Psoas muscle (tissue), 8 donors: ENCODE results near the gene MOCS2. TPM values are rescaled to one million over a fixed set of nuclear protein-coding genes. Genes with fewer than 3 reads are reported as not detected.

Source experiments
- ATAC-seq, 4 donors: fragments of 200-7000 bp; cut with Tn5 transposase; one replicate each; pipeline ENCODE4 v1.9.1; 2020; ENCODE audit warnings: moderate library complexity in 3 of 4, mild to moderate bottlenecking in 2 of 4
- DNase-seq, 2 donors: peaks; one replicate each; pipeline ENCODE4 v3.0.0-alpha.2; 2020
- H3K27ac ChIP-seq: fragments of 200-600 bp; one replicate; pipeline ENCODE4 v1.8.0; 2022
- H3K27me3 ChIP-seq, 3 donors: fragments of 200-600 bp in 1 of 3; one replicate each; pipeline versions ENCODE4 v1.6.1 to v1.8.0; 2013 to 2022; ENCODE audit warnings: low read length in 2 of 3, mild to moderate bottlenecking in 2 of 3, moderate library complexity in 1 of 3; ENCODE audit not compliant: insufficient read depth in 3 of 3
- H3K36me3 ChIP-seq, 2 donors: fragments of 200-600 bp in 1 of 2; one replicate each; pipeline versions ENCODE4 v1.6.1 to v1.8.0; 2013 to 2022; ENCODE audit warnings: low read depth in 1 of 2, mild to moderate bottlenecking in 1 of 2, moderate library complexity in 1 of 2; ENCODE audit not compliant: insufficient read depth in 1 of 2
- H3K4me1 ChIP-seq: fragments of 200-600 bp; one replicate; pipeline ENCODE4 v1.8.0; 2022
- H3K4me3 ChIP-seq: fragments of 200-600 bp; one replicate; pipeline ENCODE4 v1.8.0; 2022; ENCODE audit warnings: mild to moderate bottlenecking
- H3K9me3 ChIP-seq: fragments of 200-600 bp; one replicate; pipeline ENCODE4 v1.8.0; 2022
- CTCF ChIP-seq: fragments of 200-600 bp; IDR thresholded peaks from one replicate; pipeline ENCODE4 v1.8.0; 2022; ENCODE audit warnings: antibody characterized with exemption
- WGBS, 3 donors: extraction: QIAGEN DNeasy Blood & Tissue Kit; methylation state at CpG; one replicate each; pipeline versions ENCODE4 v1.1.6 to v1.1.7; 2013; 5-methylcytosine and 5-hydroxymethylcytosine counted together
- intact Hi-C, 2 donors: fragments of 100-400 bp; cut with DNase I; formaldehyde crosslinking; loops; one replicate each; pipeline versions ENCODE4 v1.11.0 to v1.14.2; 2022
- polyA plus RNA-seq, 3 donors: library from polyadenylated mRNA; stranded (reverse); fragments of 200-250 nt; gene quantifications; one replicate each; pipeline ENCODE4 v1.2.3, GENCODE V29; 2013
- total RNA-seq, 4 donors: library from RNA; stranded (reverse); fragmentation: NEBNext Ultra II Directional in 2 of 4; extraction: Animal tissue kit (Norgen Biotek cat#: 25700) in 2 of 4; gene quantifications; one replicate each; pipeline versions ENCODE4 v1.2.1 to v1.2.4, GENCODE V29; 2021 to 2023
- donor health status: healthy with polysubstance abuse.
- donor health status: DM: no; HTN: no; CAD: no; lungs with moderate emphysema.
- donor health status: Bipolar disorder and iron deficiency.
- donor health status: healthy.
- donor health status: DM: yes; HTN: yes; CAD: no.
- donor health status: DM: no; HTN: no; CAD: no.
- donor health status: DM: no; HTN: no; CAD: no.
- donor health status: DM: yes; HTN: yes; CAD: no.

Gene MOCS2
- total and polyA plus RNA-seq, 7 donors = 38.8 to 73.9 (median 46.7) TPM

- H3K4me1 ChIP-seq = no peaks in the 10 kb centered on the region
- 32 to 52% (median 36%) methylated on average over 2 of the region's 2 CpGs for WGBS, 3 donors
- DNase-seq (no peak), ATAC-seq (no peak)
- no peak for TF ChIP-seq CTCF
- H3K27ac ChIP-seq = no peak overlapping the region
- no peaks in the 10 kb centered on the region for H3K9me3 ChIP-seq
- H3K27me3 ChIP-seq = no peaks in the 10 kb centered on the region
- no peaks in the 10 kb centered on the region for H3K36me3 ChIP-seq
- intact Hi-C loops = loop anchor here in 1 of 2 donors (2.0 kb wide), 1 partner anchor 1059 kb away; no protein-coding TSS in a partner anchor
- no peak overlapping the region for H3K4me3 ChIP-seq
Measured at GRCh38 chr5:53073348-53073747, 36.2 kb downstream of the MOCS2 start.

GRCh38 chr5:53071738-53072137, 37.8 kb downstream of the MOCS2 start:
- Histone ChIP-seq H3K36me3 (no peaks in the 10 kb centered on the region), H3K4me1 (no peaks in the 10 kb centered on the region), H3K9me3 (no peaks in the 10 kb centered on the region), H3K27me3 (no peaks in the 10 kb centered on the region), H3K4me3 (no peak overlapping the region), H3K27ac (no peak overlapping the region)
- 65 to 80% (median 73%) methylated on average over 2 of the region's 2 CpGs for WGBS, 3 donors
- intact Hi-C loops = loop anchor here in 1 of 2 donors (2.0 kb wide), 1 partner anchor 1061 kb away; no protein-coding TSS in a partner anchor
- no peak for DNase-seq
- no peak for TF ChIP-seq CTCF
- ATAC-seq = no peak

GRCh38 chr5:53071298-53071697, 38.3 kb downstream of the MOCS2 start:
- H3K9me3 ChIP-seq = no peaks in the 10 kb centered on the region
- no peaks in the 10 kb centered on the region for H3K36me3 ChIP-seq
- ATAC-seq (no peak), DNase-seq (no peak)
- no peaks in the 10 kb centered on the region for H3K4me1 ChIP-seq
- H3K4me3 ChIP-seq = no peak overlapping the region
- no peaks in the 10 kb centered on the region for H3K27me3 ChIP-seq
- WGBS, 3 donors = 87 to 93% (median 88%) methylated on average over 2 of the region's 2 CpGs
- intact Hi-C loops = no loop called here
- no peak overlapping the region for H3K27ac ChIP-seq
- TF ChIP-seq CTCF = no peak

GRCh38 chr5:53069626-53070025, 39.9 kb downstream of the MOCS2 start:
- Histone ChIP-seq H3K27me3 (no peaks in the 10 kb centered on the region), H3K4me3 (no peak overlapping the region), H3K9me3 (no peaks in the 10 kb centered on the region), H3K4me1 (no peaks in the 10 kb centered on the region), H3K36me3 (no peaks in the 10 kb centered on the region), H3K27ac (no peak overlapping the region)
- ATAC-seq (no peak), DNase-seq (no peak)
- no peak for TF ChIP-seq CTCF
- 88 to 93% (median 91%) methylated on average over 5 of the region's 5 CpGs for WGBS, 3 donors
- intact Hi-C loops = no loop called here

GRCh38 chr5:53068291-53068836, 41.2 kb downstream of the MOCS2 start:
- Histone ChIP-seq H3K27me3 (no peaks in the 10 kb centered on the region), H3K27ac (no peak overlapping the region), H3K4me3 (no peak overlapping the region), H3K36me3 (no peaks in the 10 kb centered on the region), H3K9me3 (no peaks in the 10 kb centered on the region), H3K4me1 (no peaks in the 10 kb centered on the region)
- ATAC-seq (no peak), DNase-seq (no peak)
- 67 to 72% (median 69%) methylated on average over 4 of the region's 4 CpGs for WGBS, 3 donors
- TF ChIP-seq CTCF = no peak
- intact Hi-C loops = no loop called here
